ENCODE measurements around the gene TMEM258. TPM values are rescaled to one million over a fixed set of nuclear protein-coding genes. Genes with fewer than 3 reads are reported as not detected.

The TMEM258 gene
- polyA plus RNA-seq, 1 of the 3 experiments (the other 2 are of a cell fraction): 454 TPM

DNA sequence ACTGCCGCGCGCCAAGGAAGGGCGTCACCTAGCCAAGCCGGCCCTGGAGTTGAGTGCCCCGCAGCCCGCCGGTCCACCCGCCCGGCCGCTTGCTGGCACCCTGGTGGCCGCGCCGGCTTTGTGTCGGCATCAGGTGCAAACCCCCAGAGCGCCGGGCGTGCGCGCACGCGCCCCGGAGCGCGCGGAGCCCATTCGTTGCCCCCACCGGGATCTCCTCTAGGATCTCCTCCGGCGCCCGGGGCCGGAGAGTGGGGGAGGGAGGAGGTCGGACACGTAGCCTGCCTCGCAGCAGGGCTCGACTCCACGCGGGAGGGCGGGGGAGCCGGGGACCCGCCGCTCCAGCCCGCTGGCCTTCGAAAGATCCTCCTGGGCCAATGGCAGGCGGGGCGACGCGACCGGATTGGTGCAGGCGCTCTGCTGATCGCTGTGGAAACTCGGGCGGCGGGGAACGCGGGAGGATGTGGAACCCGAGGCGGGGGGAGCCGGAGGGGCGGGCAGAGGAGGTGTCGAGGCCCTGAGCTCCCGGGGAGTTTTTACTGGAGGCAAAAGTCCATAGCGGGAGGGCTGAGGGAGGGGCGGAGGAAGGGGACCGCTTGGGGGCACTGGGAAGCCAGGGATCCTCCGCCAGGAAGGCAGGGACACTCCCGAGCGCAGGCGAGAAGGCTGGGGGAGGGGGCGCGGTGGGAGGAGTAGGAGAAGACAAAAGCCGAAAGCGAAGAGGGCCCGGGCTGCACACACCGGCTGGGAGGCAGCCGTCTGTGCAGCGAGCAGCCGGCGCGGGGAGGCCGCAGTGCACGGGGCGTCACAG, 35.4 kb upstream of the TMEM258 start, which contains the start of gene FADS2 (continued):
- TF ChIP-seq, protein P1, sequence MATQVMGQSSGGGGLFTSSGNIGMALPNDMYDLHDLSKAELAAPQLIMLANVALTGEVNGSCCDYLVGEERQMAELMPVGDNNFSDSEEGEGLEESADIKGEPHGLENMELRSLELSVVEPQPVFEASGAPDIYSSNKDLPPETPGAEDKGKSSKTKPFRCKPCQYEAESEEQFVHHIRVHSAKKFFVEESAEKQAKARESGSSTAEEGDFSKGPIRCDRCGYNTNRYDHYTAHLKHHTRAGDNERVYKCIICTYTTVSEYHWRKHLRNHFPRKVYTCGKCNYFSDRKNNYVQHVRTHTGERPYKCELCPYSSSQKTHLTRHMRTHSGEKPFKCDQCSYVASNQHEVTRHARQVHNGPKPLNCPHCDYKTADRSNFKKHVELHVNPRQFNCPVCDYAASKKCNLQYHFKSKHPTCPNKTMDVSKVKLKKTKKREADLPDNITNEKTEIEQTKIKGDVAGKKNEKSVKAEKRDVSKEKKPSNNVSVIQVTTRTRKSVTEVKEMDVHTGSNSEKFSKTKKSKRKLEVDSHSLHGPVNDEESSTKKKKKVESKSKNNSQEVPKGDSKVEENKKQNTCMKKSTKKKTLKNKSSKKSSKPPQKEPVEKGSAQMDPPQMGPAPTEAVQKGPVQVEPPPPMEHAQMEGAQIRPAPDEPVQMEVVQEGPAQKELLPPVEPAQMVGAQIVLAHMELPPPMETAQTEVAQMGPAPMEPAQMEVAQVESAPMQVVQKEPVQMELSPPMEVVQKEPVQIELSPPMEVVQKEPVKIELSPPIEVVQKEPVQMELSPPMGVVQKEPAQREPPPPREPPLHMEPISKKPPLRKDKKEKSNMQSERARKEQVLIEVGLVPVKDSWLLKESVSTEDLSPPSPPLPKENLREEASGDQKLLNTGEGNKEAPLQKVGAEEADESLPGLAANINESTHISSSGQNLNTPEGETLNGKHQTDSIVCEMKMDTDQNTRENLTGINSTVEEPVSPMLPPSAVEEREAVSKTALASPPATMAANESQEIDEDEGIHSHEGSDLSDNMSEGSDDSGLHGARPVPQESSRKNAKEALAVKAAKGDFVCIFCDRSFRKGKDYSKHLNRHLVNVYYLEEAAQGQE (IDR thresholded peaks at IDR 0.05; ENCODE audit: low read depth, low read length): 0 out of 2 replicates have a peak, but pooled peaks have one; percentile 5
- 0 out of 2 replicates have a peak, but pooled peaks have one; percentile 7 for TF ChIP-seq RXRA (IDR thresholded peaks at IDR 0.05; ENCODE audit: borderline replicate concordance, low read depth)
- TF ChIP-seq POLR2AphosphoS5 (IDR thresholded peaks at IDR 0.05; ENCODE audit: low read depth, low read length): peak; percentile 86
- no peak; the same call in 1 of the 2 replicates for TF ChIP-seq FOXJ3 (CRISPR knock-in tag; IDR thresholded peaks at IDR 0.05)
- TF ChIP-seq, protein P2, sequence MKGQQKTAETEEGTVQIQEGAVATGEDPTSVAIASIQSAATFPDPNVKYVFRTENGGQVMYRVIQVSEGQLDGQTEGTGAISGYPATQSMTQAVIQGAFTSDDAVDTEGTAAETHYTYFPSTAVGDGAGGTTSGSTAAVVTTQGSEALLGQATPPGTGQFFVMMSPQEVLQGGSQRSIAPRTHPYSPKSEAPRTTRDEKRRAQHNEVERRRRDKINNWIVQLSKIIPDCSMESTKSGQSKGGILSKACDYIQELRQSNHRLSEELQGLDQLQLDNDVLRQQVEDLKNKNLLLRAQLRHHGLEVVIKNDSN (IDR thresholded peaks at IDR 0.05; ENCODE audit: borderline replicate concordance, low read depth): peak; percentile 5; the same call in 1 of the 2 replicates
- TF ChIP-seq EP300 (IDR thresholded peaks at IDR 0.05; ENCODE audit: borderline replicate concordance in 1 of 2, low read depth in 1 of 2, low read length in 1 of 2): peak; percentile 16 to 32; a peak in 2 of 4 replicates
- no peak for TF ChIP-seq JUND (IDR thresholded peaks at IDR 0.05)
- TF ChIP-seq FOXM1 (IDR thresholded peaks at IDR 0.05; ENCODE audit: low read depth): 0 out of 2 replicates have a peak, but pooled peaks have one; percentile 19

DNA sequence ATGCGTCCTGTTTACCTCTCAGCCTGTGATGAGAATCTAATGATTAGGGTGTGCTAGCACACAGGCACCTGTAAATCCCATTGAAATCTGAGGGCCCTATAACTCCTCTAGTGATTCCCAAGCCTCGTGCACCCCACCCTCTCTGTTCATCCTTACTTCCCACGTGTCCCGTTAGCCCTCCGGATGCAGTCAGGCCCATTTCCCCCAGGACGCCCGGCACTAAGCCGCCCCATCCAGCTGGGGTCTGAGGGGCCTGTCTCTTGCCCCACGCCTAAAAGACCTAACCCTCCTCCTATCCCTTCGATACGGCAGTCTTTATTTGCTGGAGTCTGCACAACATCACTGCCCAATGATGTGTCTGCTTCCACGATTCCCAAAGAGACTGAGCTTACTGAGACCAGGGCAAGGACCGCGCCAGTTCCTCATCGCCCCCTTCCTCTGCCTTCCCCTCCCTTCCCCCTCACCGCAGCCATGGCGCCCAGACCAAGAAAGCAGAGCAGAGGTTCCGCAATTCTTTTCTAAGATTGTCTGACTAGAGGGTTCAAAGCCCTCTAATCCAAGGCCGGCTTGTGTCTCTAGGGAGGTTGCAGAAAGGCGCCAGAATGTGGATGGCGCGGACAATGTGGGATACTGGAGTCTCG, 34.7 kb upstream of the TMEM258 start:
- Histone ChIP-seq H3K79me2 (ENCODE audit: insufficient read depth) (peaks cover 35% of the 10 kb centered on the region), H3K9me2 (no peaks in the 10 kb centered on the region), H3K27ac (ENCODE audit: low read depth in 2 of 2, low read length in 1 of 2) (peak overlapping the region; percentile 21 to 99), H2AFZ (ENCODE audit: low read depth) (0 out of 2 replicates have a peak overlapping the region, but pooled peaks have one; percentile 71), H3K4me3 (ENCODE audit: low read depth in 2 of 2, low read length in 1 of 2) (peak overlapping the region; percentile 70 to 96), H3F3A (replicated peaks; ENCODE audit: insufficient read depth) (no peaks in the 10 kb centered on the region), H3K4me2 (peak overlapping the region; percentile 91), H3K4me1 (ENCODE audit: control insufficient read depth in 1 of 2, insufficient read depth in 2 of 2, low read depth in 1 of 2, low read length in 1 of 2) (peaks cover 10 to 38% of the 10 kb centered on the region in 2 experiments; a peak in 2 of 4 replicates), H3K36me3 (replicated peaks in 1 of 2; ENCODE audit: control insufficient read depth in 1 of 2, insufficient read depth in 2 of 2, low read length in 1 of 2) (peaks cover 0 to 4% of the 10 kb centered on the region in 2 experiments), H3K27me3 (ENCODE audit: insufficient read depth) (no peaks in the 10 kb centered on the region), H3K9me3 (no peaks in the 10 kb centered on the region), H3K9ac (peak overlapping the region; percentile 67), H4K20me1 (ENCODE audit: insufficient read depth) (no peaks in the 10 kb centered on the region)
- WGBS (ENCODE audit: low lambda C conversion rate): 49% methylated on average over 22 of the region's 23 CpGs
- POLR2A ChIA-PET: interaction anchor here (2.3 to 5.3 kb wide), 3 partner anchors 11 to 142 kb away, joined by 7 to 84 read pairs (median 14); partner anchors contain the start of genes FADS1, FEN1, FTH1 and TMEM258
- peak; percentile 53 for DNase-seq
- TF ChIP-seq YY1 (IDR thresholded peaks at IDR 0.05; ENCODE audit: low read depth) (peak; percentile 65; the same call in 1 of the 2 replicates), EP300 (IDR thresholded peaks at IDR 0.05; ENCODE audit: borderline replicate concordance in 1 of 2, low read depth in 1 of 2, low read length in 1 of 2) (no peak), MXI1 (IDR thresholded peaks at IDR 0.05; ENCODE audit: low read depth, low read length) (peak; percentile 64; the same call in 1 of the 2 replicates), SIN3A (IDR thresholded peaks at IDR 0.05; ENCODE audit: borderline replicate concordance, low read depth, low read length) (no peak)
- CTCF ChIA-PET: interaction anchor here (2.4 to 4.5 kb wide), 3 partner anchors 11 to 255 kb away, joined by 9 to 63 read pairs (median 19); partner anchors contain the start of gene FADS1

All from SK-N-SH (cell line).